ENCODE data around the gene SYNDIG1. TPM values are rescaled to one million over a fixed set of nuclear protein-coding genes. Genes with fewer than 3 reads are reported as not detected.

SYNDIG1 gene
- total RNA-seq, 1 donor: 1.6 TPM

GRCh38 chr20:24460712-24461111, 8.7 kb upstream of the SYNDIG1 start:
- peak; percentile 19 for TF ChIP-seq CTCF (IDR thresholded peaks at IDR 0.05; ENCODE audit: insufficient read depth, low read length)
- DNase-seq (ENCODE audit: low read depth): no peak
- H3K4me3 ChIP-seq (ENCODE audit: low read depth, low read length): no peak overlapping the region

DNA sequence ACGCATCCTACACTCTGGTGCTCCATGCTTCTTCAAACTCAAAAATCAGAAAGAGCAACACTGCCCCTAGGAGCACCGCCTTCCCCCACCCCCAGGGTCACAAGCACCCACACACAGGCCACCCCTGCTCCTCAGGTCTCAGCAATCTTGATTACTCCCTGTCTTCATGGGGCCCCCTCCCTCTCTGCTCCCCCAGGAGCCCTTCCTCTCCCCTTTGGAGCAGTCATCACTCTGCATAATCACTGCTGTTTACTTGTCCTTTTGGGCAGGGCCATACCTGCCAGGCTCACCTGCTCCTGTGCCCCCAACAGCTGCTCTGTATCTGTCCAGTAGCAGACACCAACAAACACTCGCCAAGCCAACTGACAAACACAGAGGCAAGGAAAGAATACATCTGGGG, 7.6 kb upstream of the SYNDIG1 start:
- no peak overlapping the region for H3K4me3 ChIP-seq (ENCODE audit: low read depth, low read length)
- no peak for DNase-seq (ENCODE audit: low read depth)
- no peak for TF ChIP-seq CTCF (IDR thresholded peaks at IDR 0.05; ENCODE audit: insufficient read depth, low read length)

DNA sequence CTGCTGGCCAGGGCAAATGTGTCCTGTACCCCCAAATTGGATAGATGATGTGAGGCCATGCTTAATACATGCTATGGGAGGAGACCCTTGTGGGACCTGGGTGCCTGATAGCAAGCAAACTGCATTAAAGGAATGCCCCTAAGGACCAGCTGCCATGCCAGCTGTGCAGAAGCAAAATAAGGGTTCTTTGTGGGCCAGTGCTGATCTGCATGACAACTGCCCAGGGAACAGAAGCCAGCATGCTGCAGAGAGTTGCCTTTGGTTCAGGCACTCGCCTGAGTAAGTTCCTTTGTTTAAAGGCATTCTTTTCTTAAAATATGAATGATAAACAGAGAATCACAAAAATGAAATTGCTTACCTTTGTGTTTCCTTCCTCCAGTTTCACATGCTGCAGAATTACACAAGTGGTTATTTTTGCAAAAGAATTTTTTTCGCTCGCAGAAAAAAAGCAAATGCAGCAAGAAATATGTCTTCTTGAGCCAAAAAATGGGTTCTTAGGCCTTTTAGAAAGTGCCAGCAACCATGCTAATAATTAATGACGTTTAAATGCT, 6.9 kb upstream of the SYNDIG1 start:
- TF ChIP-seq CTCF (IDR thresholded peaks at IDR 0.05; ENCODE audit: insufficient read depth, low read length): no peak

DNA sequence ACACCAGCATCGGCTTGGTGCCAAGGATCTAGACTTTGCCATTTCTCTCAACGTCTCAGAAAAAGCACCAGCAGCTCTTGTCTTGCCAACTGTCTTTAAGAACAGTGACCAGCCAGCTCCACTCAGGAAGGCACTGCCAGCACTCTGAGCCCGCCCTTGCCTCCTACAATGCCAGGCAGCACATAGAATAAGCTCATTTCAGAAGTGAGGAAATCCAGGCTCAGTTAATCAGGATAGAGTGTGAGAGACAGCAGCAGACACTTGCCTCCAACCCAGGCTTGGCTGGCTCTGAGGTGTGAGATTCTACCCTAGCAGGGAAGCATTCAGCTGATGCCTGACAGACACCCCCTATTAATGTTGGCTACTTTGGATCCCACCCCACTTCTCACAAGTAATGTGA, 4.3 kb upstream of the SYNDIG1 start:
- no peak overlapping the region for H3K4me3 ChIP-seq (ENCODE audit: low read depth, low read length)
- no peak for TF ChIP-seq CTCF (IDR thresholded peaks at IDR 0.05; ENCODE audit: insufficient read depth, low read length)
- no peak for DNase-seq (ENCODE audit: low read depth)

More for the DNA sequence above, 6.9 kb upstream of the SYNDIG1 start:
- no peak for DNase-seq (ENCODE audit: low read depth)
- no peak overlapping the region for H3K4me3 ChIP-seq (ENCODE audit: low read depth, low read length)

- peak; percentile 68 for DNase-seq (ENCODE audit: low read depth)
- TF ChIP-seq CTCF (IDR thresholded peaks at IDR 0.05; ENCODE audit: insufficient read depth, low read length): no peak
- no peak overlapping the region for H3K4me3 ChIP-seq (ENCODE audit: low read depth, low read length)
Measured at GRCh38 chr20:24465730-24466129, 3.7 kb upstream of the SYNDIG1 start.

DNA sequence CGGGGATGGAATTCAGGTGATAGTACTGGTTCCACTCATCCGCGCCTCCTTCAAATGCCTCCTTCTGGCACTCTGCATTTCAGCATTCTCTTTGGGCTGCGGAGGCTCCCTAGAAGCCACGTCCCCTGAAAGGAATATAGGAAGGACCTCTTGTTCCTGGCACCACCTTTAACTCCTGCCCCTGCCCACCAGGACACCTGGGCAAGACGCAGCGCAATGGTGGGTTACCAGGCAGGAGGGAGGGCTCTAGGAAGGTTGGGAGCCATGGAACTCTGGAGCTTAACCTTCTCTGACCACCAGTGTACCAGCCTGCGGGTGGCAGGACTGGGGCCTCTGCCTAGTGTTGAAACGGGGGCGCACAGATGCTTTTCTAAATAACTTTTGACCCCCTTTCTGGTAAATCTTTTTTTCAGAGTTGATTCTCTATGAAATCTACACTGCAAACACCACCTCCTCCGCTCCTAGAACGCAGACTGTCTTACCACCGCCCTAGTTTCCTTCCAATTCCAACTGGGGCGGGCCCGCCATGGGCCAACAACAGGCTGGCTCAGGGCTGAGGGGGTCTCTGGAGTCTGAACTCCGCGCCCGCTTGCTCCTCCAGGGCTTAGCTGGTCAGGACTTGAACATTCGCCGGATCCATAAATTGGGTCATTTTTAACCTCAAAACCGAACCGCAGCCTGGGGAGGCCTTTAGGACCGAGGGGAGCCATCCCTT, 871 bp upstream of the SYNDIG1 start:
- DNase-seq (ENCODE audit: low read depth): no peak
- no peak for TF ChIP-seq CTCF (IDR thresholded peaks at IDR 0.05; ENCODE audit: insufficient read depth, low read length)
- peak overlapping the region; percentile 65 for H3K4me3 ChIP-seq (ENCODE audit: low read depth, low read length)
